GM10847 (cell line): ENCODE measurements around the gene FFAR1.

Experiments used
- POLR2A ChIP-seq: IDR thresholded peaks from 2 replicates; pipeline ENCODE4 v1.6.1; 2011; ENCODE audit not compliant: insufficient read length; ENCODE audit errors: extremely low read depth

Gene FFAR1

GRCh38 chr19:35360880-35361420 lies 13.2 kb downstream of the FFAR1 start:
- no peak for TF ChIP-seq POLR2A

- TF ChIP-seq POLR2A, result no peak
Observed at GRCh38 chr19:35362261-35363000, 14.7 kb downstream of the FFAR1 start.

GRCh38 chr19:35363001-35363590 lies 15.4 kb downstream of the FFAR1 start:
- no peak for TF ChIP-seq POLR2A

- TF ChIP-seq POLR2A, result no peak
Observed at GRCh38 chr19:35363711-35364425, 16.2 kb downstream of the FFAR1 start.

GRCh38 chr19:35365303-35365702 lies 17.6 kb downstream of the FFAR1 start:
- TF ChIP-seq POLR2A, result no peak

- no peak for TF ChIP-seq POLR2A
Observed at GRCh38 chr19:35368378-35368777, 20.7 kb downstream of the FFAR1 start.

GRCh38 chr19:35369522-35369921 lies 21.8 kb downstream of the FFAR1 start:
- TF ChIP-seq POLR2A, result no peak

- no peak for TF ChIP-seq POLR2A
Observed at GRCh38 chr19:35370722-35371121, 23.0 kb downstream of the FFAR1 start, which contains the start of gene GPR42. Gene GPR42 (plus strand): TSS chr19:35371068. CDS start chr19:35371360, 292 bp downstream.

GRCh38 chr19:35373492-35373891 lies 25.8 kb downstream of the FFAR1 start:
- no peak for TF ChIP-seq POLR2A

- TF ChIP-seq POLR2A, result no peak
Observed at GRCh38 chr19:35375505-35376307, 28.0 kb downstream of the FFAR1 start.

GRCh38 chr19:35377656-35378055 lies 30.0 kb downstream of the FFAR1 start:
- no peak for TF ChIP-seq POLR2A

GRCh38 chr19:35378356-35378755 lies 30.7 kb downstream of the FFAR1 start:
- TF ChIP-seq POLR2A, result no peak

GRCh38 chr19:35379992-35380391 lies 32.3 kb downstream of the FFAR1 start:
- no peak for TF ChIP-seq POLR2A

- TF ChIP-seq POLR2A, result no peak
Observed at GRCh38 chr19:35380450-35381124, 32.9 kb downstream of the FFAR1 start.
